Liver (tissue), 3 donors: ENCODE results near the gene OR1L6.

Source experiments
- CTCF ChIP-seq: fragments of 150-350 bp; IDR thresholded peaks from 2 replicates; pipeline ENCODE4 v1.5.1; 2017; ENCODE audit warnings: improper control_type of control experiment, low read depth, low read length; ENCODE audit not compliant: missing input control
- EGR1 ChIP-seq, 2 donors: IDR thresholded peaks; 2 replicates each; pipeline ENCODE4 v1.6.1; 2016 to 2018; ENCODE audit warnings: antibody characterized with exemption in 2 of 2, low read depth in 2 of 2
- GABPA ChIP-seq, 2 donors: IDR thresholded peaks in 1 of 2; conservative IDR thresholded peaks in 1 of 2; 2 replicates each; pipeline ENCODE4 v1.6.1; 2016; ENCODE audit warnings: antibody characterized with exemption in 2 of 2, mild to moderate bottlenecking in 1 of 2, moderate library complexity in 1 of 2
- JUND ChIP-seq, 2 donors: IDR thresholded peaks; 2 replicates each; pipeline ENCODE4 v1.6.1; 2016; ENCODE audit warnings: antibody characterized with exemption in 2 of 2
- MAX ChIP-seq: IDR thresholded peaks from 2 replicates; pipeline ENCODE4 v1.6.1; 2016; ENCODE audit warnings: antibody characterized with exemption
- RAD21 ChIP-seq, 2 donors: IDR thresholded peaks; 2 replicates each; pipeline ENCODE4 v1.6.1; 2016; ENCODE audit warnings: antibody characterized with exemption in 2 of 2, mild to moderate bottlenecking in 2 of 2
- REST ChIP-seq: IDR thresholded peaks from 2 replicates; pipeline ENCODE4 v1.6.1; 2016; ENCODE audit warnings: antibody characterized with exemption, mild to moderate bottlenecking
- SP1 ChIP-seq: IDR thresholded peaks from 2 replicates; pipeline ENCODE4 v1.6.1; 2018; ENCODE audit warnings: antibody characterized with exemption, mild to moderate bottlenecking
- TAF1 ChIP-seq: conservative IDR thresholded peaks from 2 replicates; pipeline ENCODE4 v1.6.1; 2016; ENCODE audit warnings: antibody characterized with exemption, mild to moderate bottlenecking
- YY1 ChIP-seq: IDR thresholded peaks from 2 replicates; pipeline ENCODE4 v1.6.1; 2016; ENCODE audit warnings: antibody characterized with exemption, mild to moderate bottlenecking
- ZBTB33 ChIP-seq: IDR thresholded peaks from 2 replicates; pipeline ENCODE4 v1.6.1; 2016; ENCODE audit warnings: antibody characterized with exemption
- donor health status: healthy.
- donor health status: healthy.

- no peak for TF ChIP-seq CTCF
- no peak for TF ChIP-seq GABPA (IDR thresholded peaks at IDR 0.05 in 1 of 2, conservative IDR thresholded peaks at IDR 0.05 in 1 of 2)
- TF ChIP-seq EGR1 (IDR thresholded peaks at IDR 0.05; ENCODE audit: low read depth in 2 of 2): no peak
- no peak for TF ChIP-seq MAX
- no peak for TF ChIP-seq TAF1
- TF ChIP-seq RAD21 (IDR thresholded peaks at IDR 0.05): no peak
- no peak for TF ChIP-seq YY1
- TF ChIP-seq REST: no peak
- TF ChIP-seq SP1: no peak
- TF ChIP-seq JUND (IDR thresholded peaks at IDR 0.05): no peak
- TF ChIP-seq ZBTB33: no peak
Observed at GRCh38 chr9:122785269-122785668, 43.2 kb downstream of the OR1L6 start.
